ENCODE results near the gene AVPR2.

Gene AVPR2

DNA sequence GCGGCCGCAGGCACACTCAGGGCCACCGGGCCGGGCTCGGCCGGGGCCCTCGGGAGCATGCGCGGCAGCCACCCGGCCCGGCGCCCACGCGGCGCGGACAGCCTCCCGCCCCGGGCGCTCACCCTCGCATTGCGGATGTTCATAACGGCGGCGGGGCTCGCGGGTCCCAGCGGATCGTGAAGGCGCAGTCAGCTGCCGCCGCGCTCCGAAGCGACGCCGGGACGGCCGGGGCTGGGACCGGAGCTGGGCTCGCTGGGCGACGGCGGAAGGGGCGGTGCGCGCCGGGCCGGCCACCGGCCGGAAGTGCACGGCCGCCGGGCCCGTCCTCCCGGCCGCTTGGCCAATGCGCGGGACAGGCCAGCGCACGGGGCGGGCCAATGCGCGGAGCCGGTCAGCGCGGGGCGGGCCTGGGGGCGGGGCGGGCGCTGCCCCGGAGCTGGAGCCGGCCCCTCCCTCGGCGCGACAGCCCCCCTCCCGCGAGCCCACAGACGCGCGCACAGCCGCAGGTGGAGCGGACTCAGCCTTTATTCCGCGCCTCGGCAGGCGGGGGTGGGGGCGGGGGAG, 30.4 kb downstream of the AVPR2 start, which contains the start of gene NAA10:
NAA10 (minus strand) TSS at position 276 of the 564 bp plus-strand sequence; CDS start at position 143, 133 bp downstream.
- DNase-seq: peak; percentile 68

GRCh38 chrX:153935326-153935851, 30.9 kb downstream of the AVPR2 start:
- DNase-seq: no peak

DNA sequence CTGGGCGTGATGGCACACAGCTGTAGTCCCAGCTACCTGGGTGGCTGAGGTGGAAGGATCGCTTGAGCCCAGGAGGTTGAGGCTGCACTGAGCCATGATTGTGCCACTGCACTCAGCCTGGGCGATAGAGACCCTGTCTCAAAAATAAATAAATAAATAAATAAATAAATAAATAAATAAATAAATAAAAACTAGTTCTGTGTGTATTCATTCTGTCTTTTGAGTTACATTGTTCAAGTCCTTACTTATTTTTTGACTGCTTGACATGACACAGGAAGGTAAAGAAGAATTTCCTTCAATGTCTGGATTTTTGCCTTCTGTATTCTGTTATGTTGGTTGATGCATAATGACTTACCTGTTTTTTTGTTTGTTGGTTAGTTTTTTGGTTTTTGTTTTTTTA, 32.6 kb downstream of the AVPR2 start:
- no peak for DNase-seq

GRCh38 chrX:153938226-153938786, 33.8 kb downstream of the AVPR2 start:
- DNase-seq: no peak

- DNase-seq: no peak
Measured at GRCh38 chrX:153939573-153939972, 35.1 kb downstream of the AVPR2 start.

DNA sequence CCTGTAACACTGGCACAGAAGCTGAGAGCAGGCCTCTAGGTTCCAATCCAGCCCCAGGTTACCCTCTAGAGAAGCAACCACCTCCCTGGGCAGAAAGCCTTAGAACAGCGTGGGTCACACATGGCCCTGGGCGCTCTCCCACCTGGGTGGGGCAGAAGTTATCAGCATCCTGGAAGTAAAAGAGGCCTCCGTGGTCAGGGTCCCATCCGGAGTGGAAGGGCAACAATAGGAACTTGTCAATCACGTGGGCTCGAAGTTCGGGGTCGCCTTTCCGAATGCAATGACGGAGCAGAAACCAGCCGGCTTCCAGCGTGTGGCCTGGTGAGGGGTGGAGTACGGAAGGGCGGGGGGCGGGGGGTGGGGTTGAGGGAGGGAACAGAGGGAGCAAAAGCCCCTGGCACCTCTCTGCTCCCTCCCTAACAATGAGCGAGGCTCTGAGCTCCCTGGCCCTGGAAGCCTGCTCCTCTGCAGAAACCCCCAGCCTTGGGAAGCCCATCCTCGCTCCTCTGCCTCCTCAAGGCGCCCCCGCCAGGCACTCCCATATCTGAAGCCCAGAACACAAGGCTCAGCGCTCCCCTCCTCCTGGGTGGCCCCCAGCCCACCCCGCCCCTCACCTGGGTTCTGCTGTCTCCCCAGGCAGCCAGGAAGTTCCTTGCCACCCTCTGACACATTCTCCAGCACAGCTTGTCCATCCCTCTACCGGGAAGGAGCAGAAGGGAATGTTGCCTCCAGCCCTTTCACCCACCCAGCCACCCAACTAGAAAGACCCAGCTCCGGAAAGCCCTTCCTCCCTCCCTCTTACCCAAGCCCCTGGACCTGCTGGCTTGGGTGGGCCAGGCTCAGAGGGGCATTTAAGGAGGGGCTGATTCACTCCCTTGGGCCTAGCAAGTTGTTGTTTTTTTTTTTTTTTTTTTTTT, 37.1 kb downstream of the AVPR2 start:
- DNase-seq: no peak

GRCh38 chrX:153944140-153944799, 39.8 kb downstream of the AVPR2 start, which contains the start of gene RENBP:
RENBP (minus strand) TSS chrX:153944643; CDS start chrX:153944610, 33 bp downstream.
- DNase-seq: no peak

GRCh38 chrX:153944800-153945150, 40.3 kb downstream of the AVPR2 start:
- DNase-seq: no peak

- no peak for DNase-seq
Measured at GRCh38 chrX:153945956-153946943, 41.8 kb downstream of the AVPR2 start.

DNA sequence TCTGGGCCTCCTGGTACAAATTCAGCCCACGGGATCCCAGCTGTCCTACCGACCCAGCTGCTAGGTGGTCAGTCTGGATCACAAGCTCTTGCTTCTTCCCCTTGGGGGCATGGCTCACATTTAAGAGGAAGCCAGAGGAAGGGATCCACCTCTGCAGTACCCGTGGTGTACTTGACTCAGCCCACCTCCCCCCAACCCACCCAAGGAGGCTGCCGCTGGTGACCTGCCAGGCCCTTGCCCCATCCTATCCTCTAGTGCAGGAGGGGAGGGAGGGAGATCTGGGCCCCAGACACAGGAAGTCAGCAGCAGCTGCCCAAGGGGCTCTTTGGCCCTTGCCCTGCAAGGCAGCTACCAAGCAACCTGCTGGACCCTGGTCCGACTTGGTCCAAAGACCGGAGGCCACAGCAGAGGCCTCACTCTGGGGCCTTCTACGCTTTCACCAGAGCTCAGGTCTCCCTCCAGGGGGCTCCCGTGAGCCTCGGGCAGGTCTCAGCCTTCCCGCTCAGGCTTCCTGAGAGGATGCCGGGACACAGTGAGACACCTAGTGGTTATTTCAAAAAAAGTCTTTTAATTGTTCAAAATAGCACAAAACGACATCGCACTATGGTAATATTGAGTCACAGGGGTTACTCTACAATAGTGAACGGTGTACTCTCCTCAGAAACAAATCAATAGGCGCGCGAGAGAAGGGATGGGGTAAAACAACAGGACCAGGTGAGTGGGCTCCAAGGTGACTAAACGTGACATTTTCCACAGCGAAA, 42.7 kb downstream of the AVPR2 start:
- DNase-seq: peak; percentile 56

DNA sequence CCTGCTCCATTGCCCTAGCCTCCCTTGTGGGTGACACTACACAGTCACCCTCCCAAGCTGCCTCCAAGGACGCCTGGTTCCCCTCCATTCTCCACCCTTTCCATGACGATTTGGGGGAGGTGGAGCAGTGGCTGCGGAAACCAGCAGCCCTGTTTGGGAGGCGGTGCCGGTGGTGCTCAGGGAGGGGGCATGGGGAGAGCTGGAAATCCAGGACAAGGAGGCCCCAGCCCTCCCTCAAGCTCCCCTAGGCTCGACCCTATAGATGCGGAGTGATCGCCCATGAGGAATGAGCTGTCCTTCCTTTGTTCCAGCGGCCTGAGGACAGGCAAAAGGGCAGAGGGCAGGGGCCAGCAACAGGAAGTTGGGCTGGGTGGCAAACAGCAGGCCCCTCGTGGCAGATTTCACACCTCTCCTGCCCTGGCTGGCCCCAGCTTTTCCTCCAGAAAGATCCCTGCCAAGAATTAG, 43.6 kb downstream of the AVPR2 start:
- no peak for DNase-seq

- DNase-seq: no peak
Measured at GRCh38 chrX:153948847-153949805, 44.7 kb downstream of the AVPR2 start.

- DNase-seq: no peak
Measured at GRCh38 chrX:153950127-153950526, 45.7 kb downstream of the AVPR2 start.

- no peak for DNase-seq
Measured at GRCh38 chrX:153951683-153952372, 47.4 kb downstream of the AVPR2 start.

DNA sequence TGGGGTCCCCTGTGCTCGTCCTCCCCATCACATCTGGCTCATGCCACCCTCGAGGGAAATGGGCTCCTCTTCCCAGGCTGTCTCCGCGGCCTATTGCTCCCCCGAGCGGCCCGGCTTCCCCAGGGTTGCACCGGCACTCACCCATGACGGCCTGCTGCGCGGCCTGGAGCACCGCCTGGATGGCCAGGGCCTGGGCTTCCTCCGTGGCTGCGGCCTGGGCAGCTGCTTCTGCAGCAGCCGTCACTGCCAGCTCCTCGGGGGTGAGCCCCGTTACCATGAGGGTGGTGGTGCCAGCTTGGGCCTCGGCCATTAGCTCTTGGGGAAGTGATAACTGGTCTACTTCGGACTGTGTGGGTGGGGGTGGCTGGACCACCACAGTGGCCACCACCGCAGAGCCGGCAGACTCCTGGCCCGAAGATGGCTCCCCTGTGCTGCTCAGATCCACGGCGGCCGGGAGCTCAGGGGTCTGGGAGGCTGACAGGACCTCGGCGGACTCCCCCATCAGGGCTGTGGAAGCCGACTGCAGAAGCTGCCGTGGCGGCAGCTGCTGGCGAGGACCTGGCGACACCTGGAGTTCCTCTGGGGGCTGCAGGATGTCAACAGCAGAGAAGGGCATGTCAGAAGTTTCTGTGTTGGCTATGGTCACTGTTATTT, 48.0 kb downstream of the AVPR2 start:
- no peak for DNase-seq

DNA sequence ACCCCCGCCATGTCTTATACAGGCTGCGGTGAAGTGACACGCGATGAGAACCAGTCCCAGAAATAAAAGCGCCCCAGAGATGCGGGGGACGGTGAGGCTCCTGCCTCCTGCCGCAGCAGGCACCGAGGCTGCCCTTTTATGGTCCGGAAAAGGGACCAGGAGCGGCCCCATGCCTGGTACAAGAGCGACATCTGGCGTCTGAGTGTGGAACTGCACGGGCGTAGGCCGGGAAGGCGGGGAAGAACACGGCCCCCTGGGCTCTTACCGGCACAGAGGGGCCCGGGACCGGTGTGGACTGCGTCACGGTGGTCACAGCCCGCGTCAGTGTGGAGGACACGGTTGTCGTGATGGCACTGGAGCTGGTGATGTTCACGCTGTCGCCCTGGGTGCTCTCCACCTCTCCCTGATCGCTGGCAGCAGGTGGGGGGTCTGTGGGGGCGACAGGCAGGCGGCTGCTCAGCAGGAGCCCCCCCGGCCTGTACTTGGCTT, 48.9 kb downstream of the AVPR2 start:
- peak; percentile 75 for DNase-seq

DNA sequence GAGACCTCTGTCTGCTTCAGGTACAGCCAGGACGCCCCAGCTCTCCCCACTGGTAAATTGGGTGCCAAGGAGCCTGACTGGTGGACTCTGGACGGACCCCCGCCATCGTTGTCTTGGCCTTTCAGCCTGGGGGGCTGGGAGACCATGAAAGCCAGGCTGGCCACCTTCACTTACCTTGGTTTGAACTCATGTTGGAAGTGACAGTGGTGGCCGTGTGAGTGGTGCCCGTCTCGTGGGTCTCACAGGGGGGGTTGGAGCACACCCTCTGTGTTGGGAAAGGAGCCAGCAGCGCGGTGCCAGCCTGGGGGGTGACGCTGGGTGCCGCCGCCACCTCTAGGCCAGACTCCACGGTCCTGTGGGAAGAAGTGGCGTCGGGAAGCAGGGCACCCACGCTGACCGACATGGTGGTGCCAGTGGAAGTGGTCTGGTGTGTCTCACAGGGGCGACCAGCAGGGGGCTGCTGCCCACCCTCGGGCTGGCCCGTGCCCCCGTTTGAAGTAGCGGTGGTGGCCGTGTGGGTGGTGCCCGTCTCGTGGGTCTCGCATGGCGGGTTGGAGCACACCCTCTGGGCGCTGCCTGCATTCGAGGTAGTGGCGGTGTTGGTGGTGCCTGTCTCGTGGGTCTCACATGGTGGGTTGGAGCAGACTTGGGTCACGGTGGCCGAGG, 49.6 kb downstream of the AVPR2 start:
- DNase-seq: no peak

Measured in NCI-H2107 (cell line).